HCT116 (cell line): ENCODE data around the gene LEKR1. TPM values are rescaled to one million over a fixed set of nuclear protein-coding genes. Genes with fewer than 3 reads are reported as not detected.

ENCODE experiments used
- ATAC-seq: fragments of 200-7000 bp; cut with Tn5 transposase; 2 replicates; pipeline ENCODE4 v1.9.1; 2020; ENCODE audit warnings: mild to moderate bottlenecking, moderate library complexity
- BruUV-seq: library from RNA; stranded (reverse); fragments of 400-500 nt; replicated peaks from 2 replicates; lab custom pipeline; 2021; lab: Mats Ljungman, UMichigan
- CTCF ChIA-PET: fragments of 300-600 bp; sonication (Branson Sonifier 250); formaldehyde crosslinking; loops from one replicate; lab custom pipeline; 2021; ENCODE audit warnings: antibody characterized with exemption; lab: Charles Lee
- POLR2A ChIA-PET: fragments of 300-600, 350-600 bp; sonication (Branson Sonifier 250); formaldehyde crosslinking; loops from one replicate; lab custom pipeline; 2021; ENCODE audit warnings: antibody characterized with exemption; lab: Charles Lee
- RAD21 ChIA-PET, 2 experiments: fragments of 300-600 bp; sonication (Branson Sonifier 250); formaldehyde crosslinking; loops; one replicate each; lab custom pipeline; 2023; ENCODE audit warnings: low total read pairs in 2 of 2; ENCODE audit not compliant: uncharacterized antibody in 2 of 2, unreplicated experiment in 2 of 2, low non-redundant PET in 1 of 2; lab: Charles Lee
- DNase-seq: peaks from one replicate; pipeline ENCODE4 v3.0.0-alpha.2; 2010; ENCODE audit warnings: low read depth, low spot score
- H2AFZ ChIP-seq: fragments of 200-600 bp; shearing (Covaris generic), sonication (generic); 2 replicates; pipeline ENCODE4 v1.6.1; 2017; ENCODE audit warnings: low read depth, mixed run types, mixed read lengths, antibody characterized with exemption, low read length; ENCODE audit not compliant: poor library complexity, severe bottlenecking
- H3K27ac ChIP-seq: 2 replicates; pipeline ENCODE4 v1.5.1; 2012; ENCODE audit warnings: low read depth, low read length
- H3K27me3 ChIP-seq: fragments of 200-600 bp; sonication (generic); 2 replicates; pipeline ENCODE4 v1.6.1; 2016; ENCODE audit warnings: mixed run types, low read length, mixed read lengths; ENCODE audit not compliant: insufficient read depth
- H3K36me3 ChIP-seq, 2 experiments: fragments of 200-500 bp in 1 of 2; fragments of 200-600 bp in 1 of 2; sonication (Bioruptor generic) in 1 of 2; sonication (generic) in 1 of 2; 2 replicates each; pipeline versions ENCODE4 v1.5.1 to v1.6.1; 2014 to 2016; ENCODE audit warnings: low read length in 2 of 2, inconsistent platforms in 1 of 2, mixed read lengths in 1 of 2, mixed run types in 1 of 2; ENCODE audit not compliant: insufficient read depth in 2 of 2, control insufficient read depth in 1 of 2
- H3K4me1 ChIP-seq, 2 experiments: fragments of 200-600 bp in 1 of 2; sonication (generic) in 1 of 2; 2 replicates each; pipeline versions ENCODE4 v1.5.1 to v1.6.1; 2012 to 2017; ENCODE audit warnings: low read length in 2 of 2, inconsistent platforms in 1 of 2, mild to moderate bottlenecking in 1 of 2, mixed read lengths in 1 of 2, mixed run types in 1 of 2, moderate library complexity in 1 of 2; ENCODE audit not compliant: insufficient read depth in 2 of 2, control insufficient read depth in 1 of 2
- H3K4me2 ChIP-seq: fragments of 200-600 bp; sonication (generic); 2 replicates; pipeline ENCODE4 v1.6.1; 2017; ENCODE audit warnings: mixed run types, low read length, mixed read lengths
- H3K4me3 ChIP-seq, 2 experiments: fragments of 200-600 bp in 1 of 2; sonication (generic) in 1 of 2; replicated peaks in 1 of 2; 2 replicates each; pipeline ENCODE4 v1.5.1; 2011 to 2016; ENCODE audit warnings: low read length in 2 of 2, control low read depth in 1 of 2, low read depth in 1 of 2, mild to moderate bottlenecking in 1 of 2, mixed read lengths in 1 of 2, mixed run types in 1 of 2
- H3K79me2 ChIP-seq: fragments of 200-600 bp; sonication (generic); 2 replicates; pipeline ENCODE4 v1.6.1; 2017; ENCODE audit warnings: mild to moderate bottlenecking, mixed run types, low read length, moderate library complexity, mixed read lengths; ENCODE audit not compliant: insufficient read depth
- H3K9ac ChIP-seq: fragments of 200-600 bp; sonication (generic); 2 replicates; pipeline ENCODE4 v1.6.1; 2016; ENCODE audit warnings: low read length, mixed read lengths
- H3K9me2 ChIP-seq: fragments of 200-600 bp; sonication (generic), shearing (Covaris generic); 2 replicates; pipeline ENCODE4 v1.6.1; 2017; ENCODE audit warnings: mixed run types, mild to moderate bottlenecking, moderate library complexity; ENCODE audit not compliant: insufficient read depth
- H3K9me3 ChIP-seq, 2 experiments: fragments of 200-500 bp in 1 of 2; fragments of 200-600 bp in 1 of 2; sonication (Bioruptor generic) in 1 of 2; sonication (generic) in 1 of 2; 2 replicates each; pipeline ENCODE4 v1.6.1; 2014 to 2017; ENCODE audit warnings: low read length in 2 of 2, mixed read lengths in 2 of 2, inconsistent platforms in 1 of 2, low read depth in 1 of 2, mild to moderate bottlenecking in 1 of 2, mixed run types in 1 of 2, moderate library complexity in 1 of 2; ENCODE audit not compliant: control insufficient read depth in 1 of 2, insufficient read depth in 1 of 2
- H4K20me1 ChIP-seq: fragments of 200-600 bp; sonication (generic), shearing (Covaris generic); 2 replicates; pipeline ENCODE4 v1.6.1; 2017; ENCODE audit warnings: mixed run types, mild to moderate bottlenecking, moderate library complexity; ENCODE audit not compliant: insufficient read depth
- CEBPB ChIP-seq: IDR thresholded peaks from 2 replicates; pipeline ENCODE4 v1.6.1; 2012; ENCODE audit warnings: low read depth
- ELF1 ChIP-seq: IDR thresholded peaks from 2 replicates; pipeline ENCODE4 v1.6.1; 2012; ENCODE audit warnings: low read depth, borderline replicate concordance
- EZH2 ChIP-seq: fragments of 200-600 bp; sonication (generic); IDR thresholded peaks from 2 replicates; pipeline ENCODE4 v1.6.1; 2017; ENCODE audit warnings: antibody characterized with exemption, mixed run types
- intact Hi-C: fragments of 100-400 bp; cut with micrococcal nuclease; formaldehyde crosslinking; loops from 2 replicates; pipeline ENCODE4 v1.10.0; 2022
- total RNA-seq: library from RNA; stranded (reverse); gene quantifications from one replicate; pipeline ENCODE4 v1.2.1, GENCODE V29; 2021; ENCODE audit not compliant: unreplicated experiment
- TF ChIP-seq, protein P1 (sequence below): IDR thresholded peaks from 2 replicates; pipeline ENCODE4 v1.6.1; 2011; ENCODE audit warnings: mild to moderate bottlenecking, low read length, moderate library complexity; ENCODE audit not compliant: insufficient replicate concordance; ENCODE audit errors: extremely low read depth

Gene LEKR1
- total RNA-seq, 1 experiment from 2014 or later: 2.1 TPM

GRCh38 chr3:156801746-156802145, 24.4 kb upstream of the LEKR1 start:
- no peak for TF ChIP-seq ELF1
- ATAC-seq (no peak), DNase-seq (no peak)
- CTCF ChIA-PET: no interaction called here
- Histone ChIP-seq H3K9me2 (no peaks in the 10 kb centered on the region), H3K4me3 (no peak overlapping the region), H3K4me1 (peaks cover 0 to 4% of the 10 kb centered on the region in 2 experiments; a peak in 1 of 4 replicates), H3K9me3 (peaks cover 0 to 7% of the 10 kb centered on the region in 2 experiments; a peak in 1 of 4 replicates), H3K36me3 (peaks cover 0 to 6% of the 10 kb centered on the region in 2 experiments; a peak in 2 of 4 replicates), H3K27ac (no peak overlapping the region), H4K20me1 (no peaks in the 10 kb centered on the region), H3K79me2 (peaks cover 9% of the 10 kb centered on the region; the same call in 1 of the 2 replicates), H2AFZ (no peak overlapping the region), H3K4me2 (no peak overlapping the region), H3K27me3 (no peaks in the 10 kb centered on the region), H3K9ac (no peak overlapping the region)
- intact Hi-C loops: no loop called here
- no TSS peak for BruUV-seq
- RAD21 ChIA-PET: no interaction called here
- POLR2A ChIA-PET: no interaction called here

GRCh38 chr3:156802821-156803606, 23.1 kb upstream of the LEKR1 start:
- H3K27ac ChIP-seq: no peak overlapping the region
- BruUV-seq: no TSS peak
- no peaks in the 10 kb centered on the region for H3K27me3 ChIP-seq
- no peak overlapping the region for H3K9ac ChIP-seq
- peaks cover 12% of the 10 kb centered on the region for H3K79me2 ChIP-seq
- CTCF ChIA-PET: no interaction called here
- POLR2A ChIA-PET: no interaction called here
- RAD21 ChIA-PET: no interaction called here
- TF ChIP-seq CEBPB (no peak), EZH2 (no peak)
- TF ChIP-seq, protein P1, sequence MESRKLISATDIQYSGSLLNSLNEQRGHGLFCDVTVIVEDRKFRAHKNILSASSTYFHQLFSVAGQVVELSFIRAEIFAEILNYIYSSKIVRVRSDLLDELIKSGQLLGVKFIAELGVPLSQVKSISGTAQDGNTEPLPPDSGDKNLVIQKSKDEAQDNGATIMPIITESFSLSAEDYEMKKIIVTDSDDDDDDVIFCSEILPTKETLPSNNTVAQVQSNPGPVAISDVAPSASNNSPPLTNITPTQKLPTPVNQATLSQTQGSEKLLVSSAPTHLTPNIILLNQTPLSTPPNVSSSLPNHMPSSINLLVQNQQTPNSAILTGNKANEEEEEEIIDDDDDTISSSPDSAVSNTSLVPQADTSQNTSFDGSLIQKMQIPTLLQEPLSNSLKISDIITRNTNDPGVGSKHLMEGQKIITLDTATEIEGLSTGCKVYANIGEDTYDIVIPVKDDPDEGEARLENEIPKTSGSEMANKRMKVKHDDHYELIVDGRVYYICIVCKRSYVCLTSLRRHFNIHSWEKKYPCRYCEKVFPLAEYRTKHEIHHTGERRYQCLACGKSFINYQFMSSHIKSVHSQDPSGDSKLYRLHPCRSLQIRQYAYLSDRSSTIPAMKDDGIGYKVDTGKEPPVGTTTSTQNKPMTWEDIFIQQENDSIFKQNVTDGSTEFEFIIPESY: no peak
- peaks cover 0 to 6% of the 10 kb centered on the region in 2 experiments; a peak in 2 of 4 replicates for H3K36me3 ChIP-seq
- H3K9me3 ChIP-seq: peaks cover 0 to 7% of the 10 kb centered on the region in 2 experiments; a peak in 1 of 4 replicates
- H3K4me3 ChIP-seq: no peak overlapping the region
- H3K4me2 ChIP-seq: no peak overlapping the region
- DNase-seq (no peak), ATAC-seq (no peak)
- H2AFZ ChIP-seq: no peak overlapping the region
- no peaks in the 10 kb centered on the region for H3K9me2 ChIP-seq
- no peaks in the 10 kb centered on the region for H4K20me1 ChIP-seq
- intact Hi-C loops: no loop called here
- H3K4me1 ChIP-seq: no peaks in the 10 kb centered on the region
